Sigmoid colon (tissue), 7 donors: ENCODE data around the gene EXOC6B. TPM values are rescaled to one million over a fixed set of nuclear protein-coding genes. Genes with fewer than 3 reads are reported as not detected.

Experiments used
- DNase-seq: peaks from one replicate; pipeline ENCODE4 v3.0.0-alpha.2; 2019
- H3K27ac ChIP-seq, 4 donors: fragments of 200-600 bp; sonication (generic); one replicate each; pipeline ENCODE4 v1.5.1; 2016 to 2019; ENCODE audit warnings: mild to moderate bottlenecking in 1 of 4
- H3K27me3 ChIP-seq, 3 donors: fragments of 200-600 bp; sonication (generic); one replicate each; pipeline ENCODE4 v1.5.1; 2019; ENCODE audit warnings: mild to moderate bottlenecking in 1 of 3
- H3K36me3 ChIP-seq, 4 donors: fragments of 200-600 bp; sonication (generic); one replicate each; pipeline ENCODE4 v1.5.1; 2016 to 2019
- H3K4me1 ChIP-seq, 4 donors: fragments of 200-600 bp; sonication (generic); one replicate each; pipeline ENCODE4 v1.5.1; 2017 to 2019
- H3K4me3 ChIP-seq, 4 donors: fragments of 200-600 bp; sonication (generic); one replicate each; pipeline ENCODE4 v1.5.1; 2017 to 2019; ENCODE audit warnings: mild to moderate bottlenecking in 2 of 4, moderate library complexity in 1 of 4
- H3K9me3 ChIP-seq, 4 donors: fragments of 200-600 bp in 3 of 4; sonication (generic) in 3 of 4; one replicate each; pipeline versions ENCODE4 v1.5.1 to v1.6.1; 2013 to 2019
- EP300 ChIP-seq, 4 donors: sonication (generic); formaldehyde crosslinking; IDR thresholded peaks; one replicate each; pipeline ENCODE4 v1.6.1; 2017; ENCODE audit warnings: antibody characterized with exemption in 4 of 4
- POLR2A ChIP-seq, 2 donors: fragments of 450-650 bp; IDR thresholded peaks; one replicate each; pipeline ENCODE4 v1.6.1; 2016; ENCODE audit warnings: antibody characterized with exemption in 2 of 2, mild to moderate bottlenecking in 2 of 2, moderate library complexity in 2 of 2
- POLR2AphosphoS5 ChIP-seq, 4 donors: sonication (generic); formaldehyde crosslinking; IDR thresholded peaks; one replicate each; pipeline ENCODE4 v1.6.1; 2017; ENCODE audit warnings: antibody characterized with exemption in 4 of 4
- WGBS, 2 donors: extraction: QIAGEN DNeasy Blood & Tissue Kit; methylation state at CpG; one replicate each; pipeline ENCODE4 v1.1.7; 2013; 5-methylcytosine and 5-hydroxymethylcytosine counted together
- intact Hi-C: fragments of 100-400 bp; cut with DNase I; formaldehyde crosslinking; loops from one replicate; pipeline ENCODE4 v1.15.1; 2023
- polyA plus RNA-seq, 3 donors: library from polyadenylated mRNA; stranded (reverse); fragments of 200-250 nt; gene quantifications; one replicate each; pipeline ENCODE4 v1.2.3, GENCODE V29; 2013
- total RNA-seq, 4 donors: library from RNA; depleted of rRNA; stranded (reverse); fragments of >200 nt; gene quantifications; one replicate each; pipeline ENCODE4 v1.1.0, GENCODE V29; 2016
- TF ChIP-seq, protein P1 (sequence below), 4 experiments: fragments of 450-650 bp in 3 of 4; fragments of 200-600 bp in 1 of 4; IDR thresholded peaks; one replicate each; pipeline ENCODE4 v1.5.1; 2016 to 2019; ENCODE audit warnings: antibody characterized with exemption in 4 of 4, mild to moderate bottlenecking in 3 of 4, moderate library complexity in 2 of 4
- donor health status: healthy with polysubstance abuse.
- donor health status: Bipolar disorder and iron deficiency.
- donor health status: healthy.

Gene EXOC6B
- total and polyA plus RNA-seq, 7 donors: 5.0 to 46.1 (median 25.3) TPM

DNA sequence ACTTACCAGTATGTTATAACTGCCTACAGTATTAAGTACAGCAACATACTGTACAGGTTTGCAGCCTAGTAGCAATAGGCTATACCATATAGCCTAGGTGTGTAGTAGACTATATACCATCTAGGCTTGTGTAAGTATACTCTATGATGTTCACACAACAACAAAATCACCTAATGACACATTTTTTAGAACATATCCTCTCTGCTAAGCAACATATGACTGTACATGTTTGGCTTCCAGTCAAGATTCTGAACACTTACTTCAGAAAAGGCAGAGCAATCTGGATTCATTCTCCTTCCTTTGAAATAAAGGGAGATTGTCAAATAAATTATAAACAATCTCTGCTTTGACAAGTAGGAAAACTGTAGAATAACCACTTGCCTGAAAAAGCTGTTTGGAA, 81.8 kb downstream of the EXOC6B start:
- intact Hi-C loops: loop anchor here (10.0 kb wide), 2 partner anchors 819 to 1199 kb away; no protein-coding TSS in a partner anchor
- H3K36me3 ChIP-seq: peaks cover 0 to 4% (median 0%) of the 10 kb centered on the region in 4 donors
- H3K4me3 ChIP-seq: no peak overlapping the region
- DNase-seq: no peak
- H3K27me3 ChIP-seq: no peaks in the 10 kb centered on the region
- no peak overlapping the region for H3K27ac ChIP-seq
- peaks cover 0 to 5% (median 0%) of the 10 kb centered on the region in 4 donors for H3K4me1 ChIP-seq
- TF ChIP-seq POLR2AphosphoS5 (IDR thresholded peaks at IDR 0.05): no peak
- no peak for TF ChIP-seq POLR2A (IDR thresholded peaks at IDR 0.05)
- TF ChIP-seq, protein P1, sequence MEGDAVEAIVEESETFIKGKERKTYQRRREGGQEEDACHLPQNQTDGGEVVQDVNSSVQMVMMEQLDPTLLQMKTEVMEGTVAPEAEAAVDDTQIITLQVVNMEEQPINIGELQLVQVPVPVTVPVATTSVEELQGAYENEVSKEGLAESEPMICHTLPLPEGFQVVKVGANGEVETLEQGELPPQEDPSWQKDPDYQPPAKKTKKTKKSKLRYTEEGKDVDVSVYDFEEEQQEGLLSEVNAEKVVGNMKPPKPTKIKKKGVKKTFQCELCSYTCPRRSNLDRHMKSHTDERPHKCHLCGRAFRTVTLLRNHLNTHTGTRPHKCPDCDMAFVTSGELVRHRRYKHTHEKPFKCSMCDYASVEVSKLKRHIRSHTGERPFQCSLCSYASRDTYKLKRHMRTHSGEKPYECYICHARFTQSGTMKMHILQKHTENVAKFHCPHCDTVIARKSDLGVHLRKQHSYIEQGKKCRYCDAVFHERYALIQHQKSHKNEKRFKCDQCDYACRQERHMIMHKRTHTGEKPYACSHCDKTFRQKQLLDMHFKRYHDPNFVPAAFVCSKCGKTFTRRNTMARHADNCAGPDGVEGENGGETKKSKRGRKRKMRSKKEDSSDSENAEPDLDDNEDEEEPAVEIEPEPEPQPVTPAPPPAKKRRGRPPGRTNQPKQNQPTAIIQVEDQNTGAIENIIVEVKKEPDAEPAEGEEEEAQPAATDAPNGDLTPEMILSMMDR (IDR thresholded peaks at IDR 0.05): no peak
- no peak for TF ChIP-seq EP300 (IDR thresholded peaks at IDR 0.05)
- H3K9me3 ChIP-seq: no peaks in the 10 kb centered on the region

DNA sequence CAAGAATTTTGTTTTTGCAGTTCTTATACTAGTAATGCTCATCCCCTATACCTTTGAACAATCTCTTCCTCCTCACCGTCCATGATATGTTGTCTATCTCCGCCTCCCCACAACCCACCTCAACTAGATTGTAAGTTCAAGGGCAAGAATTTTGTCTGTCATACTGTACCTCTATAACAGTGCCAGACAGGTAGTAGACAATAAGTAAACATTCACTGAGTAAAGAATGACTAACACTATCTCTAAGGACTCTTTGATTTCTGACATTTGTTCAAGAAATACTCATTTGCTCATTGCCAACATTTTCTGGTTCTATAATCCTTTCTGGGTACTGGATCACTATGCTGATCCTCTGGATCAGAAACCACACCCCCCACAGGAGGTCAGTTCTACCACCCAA, 82.4 kb downstream of the EXOC6B start:
- intact Hi-C loops: loop anchor here (10.0 kb wide), 2 partner anchors 819 to 1199 kb away; no protein-coding TSS in a partner anchor
- H3K4me3 ChIP-seq: no peak overlapping the region
- H3K9me3 ChIP-seq: no peaks in the 10 kb centered on the region
- WGBS, 2 donors: 78 to 88% methylated on average over 2 of the region's 2 CpGs
- H3K27me3 ChIP-seq: no peaks in the 10 kb centered on the region
- no peak for DNase-seq
- H3K36me3 ChIP-seq: peaks cover 0 to 4% (median 0%) of the 10 kb centered on the region in 4 donors
- TF ChIP-seq EP300 (IDR thresholded peaks at IDR 0.05) (no peak), POLR2A (IDR thresholded peaks at IDR 0.05) (no peak), POLR2AphosphoS5 (IDR thresholded peaks at IDR 0.05) (no peak)
- TF ChIP-seq, protein P1 (IDR thresholded peaks at IDR 0.05): no peak
- no peak overlapping the region for H3K27ac ChIP-seq
- peaks cover 0 to 5% (median 0%) of the 10 kb centered on the region in 4 donors for H3K4me1 ChIP-seq

DNA sequence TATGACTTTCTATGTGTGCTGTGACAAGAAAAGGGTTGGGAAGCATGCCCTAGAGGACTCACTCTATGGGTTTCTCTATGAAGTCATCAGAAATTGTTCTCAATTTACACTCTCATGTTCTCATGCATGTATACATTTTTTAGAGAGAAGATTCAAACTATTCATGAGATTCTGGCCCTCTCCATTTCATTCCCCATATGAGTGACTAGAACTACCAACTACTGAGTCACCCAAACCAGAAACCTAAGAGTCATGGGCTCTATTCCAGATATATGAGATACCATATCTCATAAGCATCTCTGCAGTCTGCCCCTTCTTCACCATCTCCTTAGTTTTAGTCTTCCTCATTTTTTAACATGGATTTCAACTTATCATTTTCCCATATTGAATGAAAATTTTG, 87.7 kb downstream of the EXOC6B start:
- Histone ChIP-seq H3K4me1 (no peaks in the 10 kb centered on the region), H3K27ac (no peak overlapping the region), H3K27me3 (no peaks in the 10 kb centered on the region), H3K4me3 (no peak overlapping the region), H3K9me3 (no peaks in the 10 kb centered on the region), H3K36me3 (peaks cover 0 to 4% (median 0%) of the 10 kb centered on the region in 4 donors)
- intact Hi-C loops: no loop called here
- no peak for DNase-seq
- no peak for TF ChIP-seq EP300 (IDR thresholded peaks at IDR 0.05)
- no peak for TF ChIP-seq POLR2AphosphoS5 (IDR thresholded peaks at IDR 0.05)
- TF ChIP-seq, protein P1 (IDR thresholded peaks at IDR 0.05): no peak
- no peak for TF ChIP-seq POLR2A (IDR thresholded peaks at IDR 0.05)

DNA sequence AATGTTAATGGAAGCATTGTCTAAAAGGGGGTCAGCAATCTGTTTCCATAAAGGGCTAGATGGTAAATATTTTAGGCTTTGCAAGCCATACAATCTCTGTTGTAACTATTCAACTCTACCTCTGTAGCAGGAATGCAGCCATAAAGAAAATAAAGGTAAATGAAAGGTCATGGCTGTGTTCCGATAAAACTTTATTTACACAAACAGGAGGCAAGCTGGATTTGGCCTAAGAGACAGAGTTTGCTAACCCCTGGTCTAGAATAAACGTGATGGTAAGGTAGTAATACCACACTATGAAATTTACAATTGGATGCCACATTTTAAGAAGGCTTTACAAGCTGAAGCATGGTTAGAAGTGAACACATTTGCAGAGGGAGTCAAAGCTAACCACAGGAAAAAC, 91.4 kb downstream of the EXOC6B start:
- Histone ChIP-seq H3K27me3 (no peaks in the 10 kb centered on the region), H3K27ac (no peak overlapping the region), H3K9me3 (no peaks in the 10 kb centered on the region), H3K4me3 (no peak overlapping the region), H3K36me3 (peaks cover 0 to 5% (median 0%) of the 10 kb centered on the region in 4 donors), H3K4me1 (no peaks in the 10 kb centered on the region)
- WGBS, 2 donors: 83 to 89% methylated on average over 2 of the region's 2 CpGs
- DNase-seq: no peak
- no peak for TF ChIP-seq POLR2A (IDR thresholded peaks at IDR 0.05)
- TF ChIP-seq, protein P1 (IDR thresholded peaks at IDR 0.05): no peak
- TF ChIP-seq EP300 (IDR thresholded peaks at IDR 0.05): no peak
- TF ChIP-seq POLR2AphosphoS5 (IDR thresholded peaks at IDR 0.05): no peak
- intact Hi-C loops: no loop called here

DNA sequence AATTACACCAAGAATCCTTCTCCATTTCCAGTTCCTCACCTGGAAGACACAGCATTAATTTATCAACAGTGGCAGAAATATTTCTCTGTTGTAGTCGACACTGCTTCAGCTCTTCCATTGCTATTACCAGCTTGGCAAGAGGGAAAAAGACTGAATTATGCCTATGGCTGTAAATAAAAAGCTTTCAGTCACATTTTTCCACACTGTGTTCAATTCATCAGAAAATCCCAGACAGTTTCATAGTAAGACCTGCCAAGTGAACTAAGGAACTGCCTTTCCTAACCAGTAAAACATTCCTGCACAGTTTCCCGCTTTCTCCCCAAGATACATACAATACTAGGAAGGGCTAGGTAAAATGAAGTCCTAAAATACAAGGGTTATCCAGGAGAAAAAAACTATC, 94.7 kb downstream of the EXOC6B start:
- no peaks in the 10 kb centered on the region for H3K4me1 ChIP-seq
- intact Hi-C loops: no loop called here
- WGBS, 2 donors: 86 to 89% methylated on average over 2 of the region's 2 CpGs
- no peaks in the 10 kb centered on the region for H3K9me3 ChIP-seq
- H3K27ac ChIP-seq: no peak overlapping the region
- TF ChIP-seq, protein P1 (IDR thresholded peaks at IDR 0.05): no peak
- no peak for TF ChIP-seq EP300 (IDR thresholded peaks at IDR 0.05)
- no peak for TF ChIP-seq POLR2AphosphoS5 (IDR thresholded peaks at IDR 0.05)
- no peak for TF ChIP-seq POLR2A (IDR thresholded peaks at IDR 0.05)
- H3K4me3 ChIP-seq: no peak overlapping the region
- H3K27me3 ChIP-seq: no peaks in the 10 kb centered on the region
- no peak for DNase-seq
- peaks cover 0 to 5% (median 0%) of the 10 kb centered on the region in 4 donors for H3K36me3 ChIP-seq
